Neural progenitor cell (in vitro differentiated cells): ENCODE measurements around the gene HYAL4. TPM values are rescaled to one million over a fixed set of nuclear protein-coding genes. Genes with fewer than 3 reads are reported as not detected.

ENCODE experiments used
- DNase-seq: peaks from one replicate; pipeline ENCODE4 v3.0.0-alpha.2; 2016; ENCODE audit warnings: low spot score
- H2AFZ ChIP-seq: fragments of 200-600 bp; sonication (generic); replicated peaks from 2 replicates; pipeline ENCODE4 v1.6.1; 2016; ENCODE audit warnings: antibody characterized with exemption
- H3F3A ChIP-seq: fragments of 200-600 bp; sonication (generic); 2 replicates; pipeline ENCODE4 v1.6.1; 2016; ENCODE audit warnings: antibody characterized with exemption, low read depth
- H3K27ac ChIP-seq: fragments of 200-600 bp; sonication (generic); 2 replicates; pipeline ENCODE4 v1.5.1; 2016; ENCODE audit warnings: mild to moderate bottlenecking
- H3K27me3 ChIP-seq: fragments of 200-600 bp; sonication (generic); 2 replicates; pipeline ENCODE4 v1.6.1; 2016; ENCODE audit warnings: mild to moderate bottlenecking, moderate library complexity
- H3K36me3 ChIP-seq: fragments of 200-600 bp; sonication (generic); 2 replicates; pipeline ENCODE4 v1.5.1; 2016
- H3K4me1 ChIP-seq: fragments of 200-600 bp; sonication (generic); 2 replicates; pipeline ENCODE4 v1.6.1; 2016; ENCODE audit warnings: mixed run types
- H3K4me2 ChIP-seq: fragments of 200-600 bp; sonication (generic); 2 replicates; pipeline ENCODE4 v1.6.1; 2016
- H3K4me3 ChIP-seq: fragments of 200-600 bp; sonication (generic); 2 replicates; pipeline ENCODE4 v1.5.1; 2016
- H3K79me2 ChIP-seq: fragments of 200-600 bp; sonication (generic); 2 replicates; pipeline ENCODE4 v1.6.1; 2016; ENCODE audit warnings: low read depth
- H3K9ac ChIP-seq: fragments of 200-600 bp; sonication (generic); 2 replicates; pipeline ENCODE4 v1.6.1; 2016
- H3K9me3 ChIP-seq: fragments of 200-600 bp; sonication (generic); 2 replicates; pipeline ENCODE4 v1.5.1; 2016; ENCODE audit warnings: low read depth
- H4K20me1 ChIP-seq: fragments of 200-600 bp; sonication (generic); 2 replicates; pipeline ENCODE4 v1.6.1; 2016; ENCODE audit warnings: low read depth
- H3K27ac Mint-ChIP-seq: 3 replicates; pipeline ENCODE4 v1.8.0; 2021; ENCODE audit warnings: mixed read lengths
- H3K27me3 Mint-ChIP-seq: 2 replicates; pipeline ENCODE4 v1.8.0; 2022; ENCODE audit warnings: low read depth, mild to moderate bottlenecking, inconsistent platforms, moderate library complexity, mixed read lengths; ENCODE audit not compliant: insufficient read depth
- H3K36me3 Mint-ChIP-seq: 3 replicates; pipeline ENCODE4 v1.8.0; 2021; ENCODE audit warnings: mixed read lengths
- H3K4me1 Mint-ChIP-seq: 3 replicates; pipeline ENCODE4 v1.8.0; 2021; ENCODE audit warnings: mixed read lengths
- H3K4me3 Mint-ChIP-seq: 3 replicates; pipeline ENCODE4 v1.8.0; 2021; ENCODE audit warnings: mild to moderate bottlenecking, moderate library complexity, mixed read lengths
- H3K9me3 Mint-ChIP-seq: 3 replicates; pipeline ENCODE4 v1.8.0; 2020; ENCODE audit warnings: mixed read lengths
- EZH2 ChIP-seq: fragments of 200-600 bp; sonication (generic); IDR thresholded peaks from 2 replicates; pipeline ENCODE4 v1.6.1; 2017; ENCODE audit warnings: antibody characterized with exemption, mild to moderate bottlenecking, moderate library complexity
- EZH2phosphoT487 ChIP-seq: fragments of 200-600 bp; sonication (generic); IDR thresholded peaks from 2 replicates; pipeline ENCODE4 v1.6.1; 2017; ENCODE audit warnings: antibody characterized with exemption
- total RNA-seq: library from RNA; depleted of rRNA; stranded (reverse); fragments of >200 nt; gene quantifications from 2 replicates; pipeline ENCODE4 v1.2.3, GENCODE V29; 2015; ENCODE audit warnings: low replicate concordance
- TF ChIP-seq, protein P1 (sequence below): fragments of 200-600 bp; sonication (generic); IDR thresholded peaks from 2 replicates; pipeline ENCODE4 v1.5.1; 2017; ENCODE audit warnings: antibody characterized with exemption, mild to moderate bottlenecking

The HYAL4 gene
- total RNA-seq, 1 donor from 2014 or later = not detected

DNA sequence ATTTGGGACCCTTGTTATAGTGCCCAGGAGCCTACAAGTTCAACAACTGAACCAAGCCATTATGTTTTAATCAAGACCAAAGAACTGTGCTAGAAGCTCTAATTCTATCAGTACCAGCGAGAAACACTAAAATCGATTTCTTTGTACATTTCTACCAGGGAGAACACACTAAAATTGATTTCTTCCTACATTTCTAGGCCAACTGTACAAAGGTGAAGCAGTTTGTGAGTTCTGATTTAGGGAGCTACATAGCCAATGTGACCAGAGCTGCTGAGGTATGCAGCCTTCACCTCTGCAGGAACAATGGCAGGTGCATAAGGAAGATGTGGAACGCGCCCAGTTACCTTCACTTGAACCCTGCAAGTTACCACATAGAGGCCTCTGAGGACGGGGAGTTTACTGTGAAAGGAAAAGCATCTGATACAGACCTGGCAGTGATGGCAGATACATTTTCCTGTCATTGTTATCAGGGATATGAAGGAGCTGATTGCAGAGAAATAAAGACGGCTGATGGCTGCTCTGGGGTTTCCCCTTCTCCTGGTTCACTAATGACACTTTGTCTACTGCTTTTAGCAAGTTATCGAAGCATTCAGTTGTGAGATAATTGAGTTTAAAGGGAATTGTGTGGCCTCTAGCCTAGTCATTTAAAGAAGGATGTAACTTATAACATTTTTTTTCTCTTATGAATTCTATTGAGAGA is 31.7 kb downstream of the HYAL4 start:
- Histone ChIP-seq H3K36me3 (no peaks in the 10 kb centered on the region), H3K4me2 (no peak overlapping the region), H3K27me3 (no peaks in the 10 kb centered on the region), H3K9ac (no peak overlapping the region), H3F3A (no peaks in the 10 kb centered on the region), H2AFZ (no peak overlapping the region), H3K4me3 (no peak overlapping the region), H3K79me2 (no peaks in the 10 kb centered on the region), H3K27ac (no peak overlapping the region), H3K4me1 (no peaks in the 10 kb centered on the region), H3K9me3 (no peaks in the 10 kb centered on the region), H4K20me1 (no peaks in the 10 kb centered on the region)
- Mint-ChIP-seq H3K27me3 (no peaks in the 10 kb centered on the region), H3K4me3 (no peak overlapping the region), H3K27ac (no peak overlapping the region), H3K9me3 (no peaks in the 10 kb centered on the region), H3K36me3 (no peaks in the 10 kb centered on the region), H3K4me1 (peaks cover 7% of the 10 kb centered on the region)
- DNase-seq = no peak
- TF ChIP-seq EZH2 (no peak), EZH2phosphoT487 (no peak)
- TF ChIP-seq, protein P1, sequence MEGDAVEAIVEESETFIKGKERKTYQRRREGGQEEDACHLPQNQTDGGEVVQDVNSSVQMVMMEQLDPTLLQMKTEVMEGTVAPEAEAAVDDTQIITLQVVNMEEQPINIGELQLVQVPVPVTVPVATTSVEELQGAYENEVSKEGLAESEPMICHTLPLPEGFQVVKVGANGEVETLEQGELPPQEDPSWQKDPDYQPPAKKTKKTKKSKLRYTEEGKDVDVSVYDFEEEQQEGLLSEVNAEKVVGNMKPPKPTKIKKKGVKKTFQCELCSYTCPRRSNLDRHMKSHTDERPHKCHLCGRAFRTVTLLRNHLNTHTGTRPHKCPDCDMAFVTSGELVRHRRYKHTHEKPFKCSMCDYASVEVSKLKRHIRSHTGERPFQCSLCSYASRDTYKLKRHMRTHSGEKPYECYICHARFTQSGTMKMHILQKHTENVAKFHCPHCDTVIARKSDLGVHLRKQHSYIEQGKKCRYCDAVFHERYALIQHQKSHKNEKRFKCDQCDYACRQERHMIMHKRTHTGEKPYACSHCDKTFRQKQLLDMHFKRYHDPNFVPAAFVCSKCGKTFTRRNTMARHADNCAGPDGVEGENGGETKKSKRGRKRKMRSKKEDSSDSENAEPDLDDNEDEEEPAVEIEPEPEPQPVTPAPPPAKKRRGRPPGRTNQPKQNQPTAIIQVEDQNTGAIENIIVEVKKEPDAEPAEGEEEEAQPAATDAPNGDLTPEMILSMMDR = no peak

DNA sequence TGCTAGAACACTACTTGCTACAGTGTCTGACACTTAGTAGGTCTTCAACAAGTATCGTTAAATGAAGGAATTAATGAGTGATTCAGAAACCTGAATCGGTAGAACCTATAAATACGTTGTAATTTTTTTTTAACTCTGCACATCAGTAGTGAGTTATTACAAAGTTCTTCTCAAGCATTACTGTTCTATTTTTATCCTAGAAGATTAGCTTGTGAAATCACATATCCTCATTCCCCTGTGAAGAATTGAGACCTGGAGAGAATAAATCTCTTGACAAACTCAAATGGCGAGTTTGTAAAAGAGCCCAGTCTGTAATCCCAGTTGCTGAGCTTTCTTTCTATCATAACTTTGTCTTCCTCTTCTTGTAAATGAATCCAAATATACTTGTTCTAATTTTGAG is 34.7 kb downstream of the HYAL4 start:
- H3K27ac ChIP-seq = no peak overlapping the region
- H3K79me2 ChIP-seq = no peaks in the 10 kb centered on the region
- Mint-ChIP-seq H3K27ac (no peak overlapping the region), H3K4me1 (no peaks in the 10 kb centered on the region), H3K27me3 (no peaks in the 10 kb centered on the region), H3K36me3 (no peaks in the 10 kb centered on the region), H3K4me3 (no peak overlapping the region), H3K9me3 (no peaks in the 10 kb centered on the region)
- H3K9me3 ChIP-seq = no peaks in the 10 kb centered on the region
- DNase-seq = no peak
- H3K4me3 ChIP-seq = no peak overlapping the region
- H4K20me1 ChIP-seq = no peaks in the 10 kb centered on the region
- no peaks in the 10 kb centered on the region for H3K27me3 ChIP-seq
- H3K4me1 ChIP-seq = no peaks in the 10 kb centered on the region
- no peaks in the 10 kb centered on the region for H3F3A ChIP-seq
- no peaks in the 10 kb centered on the region for H3K36me3 ChIP-seq
- H3K4me2 ChIP-seq = no peak overlapping the region
- TF ChIP-seq EZH2 (no peak), EZH2phosphoT487 (no peak)
- H2AFZ ChIP-seq = no peak overlapping the region
- H3K9ac ChIP-seq = no peak overlapping the region

DNA sequence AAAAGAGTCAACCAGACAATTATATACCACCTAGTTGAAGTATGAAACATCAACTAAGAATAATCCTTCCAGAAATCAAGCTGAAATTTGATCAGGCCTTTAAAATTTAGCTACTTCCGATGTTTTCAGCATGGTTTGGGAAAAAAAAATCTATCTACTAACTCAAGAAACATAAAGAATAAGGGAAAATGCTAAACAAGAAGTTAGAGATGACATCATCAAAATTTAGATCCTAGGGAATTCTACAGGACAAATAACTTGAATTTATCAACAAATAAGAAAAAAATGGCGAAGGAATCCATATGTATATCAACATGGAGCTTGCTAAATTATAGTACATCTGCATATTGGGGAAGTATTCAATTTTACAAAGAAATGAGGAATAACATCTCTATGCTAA is 36.3 kb downstream of the HYAL4 start:
- Histone ChIP-seq H3K4me1 (no peaks in the 10 kb centered on the region), H4K20me1 (no peaks in the 10 kb centered on the region), H3K4me3 (no peak overlapping the region), H3F3A (no peaks in the 10 kb centered on the region), H3K27ac (no peak overlapping the region), H3K36me3 (no peaks in the 10 kb centered on the region), H3K9me3 (no peaks in the 10 kb centered on the region), H3K9ac (no peak overlapping the region), H3K4me2 (no peak overlapping the region), H3K79me2 (no peaks in the 10 kb centered on the region), H3K27me3 (no peaks in the 10 kb centered on the region), H2AFZ (no peak overlapping the region)
- TF ChIP-seq, protein P1 = no peak
- TF ChIP-seq EZH2 = no peak
- TF ChIP-seq EZH2phosphoT487 = no peak
- DNase-seq = no peak
- no peaks in the 10 kb centered on the region for H3K27me3 Mint-ChIP-seq
- H3K36me3 Mint-ChIP-seq = no peaks in the 10 kb centered on the region
- H3K4me1 Mint-ChIP-seq = no peaks in the 10 kb centered on the region
- H3K4me3 Mint-ChIP-seq = no peak overlapping the region
- no peak overlapping the region for H3K27ac Mint-ChIP-seq
- no peaks in the 10 kb centered on the region for H3K9me3 Mint-ChIP-seq

DNA sequence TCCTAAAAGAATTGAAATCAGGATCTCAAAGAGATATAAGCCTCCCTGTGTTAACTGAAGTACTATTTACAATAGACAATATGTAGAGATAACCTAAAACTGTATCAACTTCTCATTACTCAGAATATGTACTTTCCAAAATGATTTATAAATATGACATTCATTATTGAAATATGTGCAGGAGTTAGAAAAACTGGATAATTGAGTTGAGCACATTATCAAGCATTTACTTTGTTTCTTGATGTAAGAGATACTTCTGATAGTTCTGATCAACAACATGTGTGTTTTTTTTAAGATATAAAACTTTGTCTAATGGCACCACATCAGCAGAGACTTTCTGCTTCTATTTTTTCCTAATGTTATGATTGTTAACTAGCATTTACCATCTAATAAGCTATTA is 38.2 kb downstream of the HYAL4 start:
- no peak for DNase-seq
- Mint-ChIP-seq H3K4me3 (no peak overlapping the region), H3K36me3 (no peaks in the 10 kb centered on the region), H3K27me3 (no peaks in the 10 kb centered on the region), H3K27ac (no peak overlapping the region), H3K4me1 (no peaks in the 10 kb centered on the region), H3K9me3 (no peaks in the 10 kb centered on the region)
- H3K9ac ChIP-seq = no peak overlapping the region
- H3K4me1 ChIP-seq = peaks cover 2% of the 10 kb centered on the region
- H3K4me2 ChIP-seq = no peak overlapping the region
- no peaks in the 10 kb centered on the region for H3F3A ChIP-seq
- H3K27me3 ChIP-seq = no peaks in the 10 kb centered on the region
- no peak overlapping the region for H3K27ac ChIP-seq
- no peaks in the 10 kb centered on the region for H3K9me3 ChIP-seq
- no peaks in the 10 kb centered on the region for H3K79me2 ChIP-seq
- H3K4me3 ChIP-seq = no peak overlapping the region
- TF ChIP-seq, protein P1 = no peak
- TF ChIP-seq EZH2 (no peak), EZH2phosphoT487 (no peak)
- H4K20me1 ChIP-seq = no peaks in the 10 kb centered on the region
- H3K36me3 ChIP-seq = no peaks in the 10 kb centered on the region
- H2AFZ ChIP-seq = no peak overlapping the region
